WTC11 (cell line): ENCODE measurements around the gene SLC38A3. TPM values are rescaled to one million over a fixed set of nuclear protein-coding genes. Genes with fewer than 3 reads are reported as not detected.

ENCODE experiments used
- ATAC-seq: fragments of 200-7000 bp; cut with Tn5 transposase; 2 replicates; pipeline ENCODE4 v1.10.0; 2021; ENCODE audit warnings: mild to moderate bottlenecking, moderate library complexity
- CTCF ChIA-PET: fragments of 300-600 bp; sonication (Branson Sonifier 250); formaldehyde crosslinking; loops from one replicate; lab custom pipeline; 2021; ENCODE audit warnings: antibody characterized with exemption; lab: Charles Lee
- POLR2A ChIA-PET: fragments of 350-600 bp; sonication (Branson Sonifier 250); formaldehyde crosslinking; loops from one replicate; lab custom pipeline; 2021; ENCODE audit warnings: antibody characterized with exemption; lab: Charles Lee
- DNase-seq: peaks from one replicate; pipeline ENCODE4 v3.0.0; 2021; ENCODE audit warnings: low spot score
- H3K27ac Mint-ChIP-seq: 2 replicates; pipeline ENCODE4 v1.8.0; 2021; ENCODE audit warnings: mixed read lengths
- H3K27me3 Mint-ChIP-seq: 2 replicates; pipeline ENCODE4 v1.8.0; 2021; ENCODE audit warnings: low read depth, mild to moderate bottlenecking, moderate library complexity, mixed read lengths
- H3K36me3 Mint-ChIP-seq: 2 replicates; pipeline ENCODE4 v1.8.0; 2021; ENCODE audit warnings: mixed read lengths
- H3K4me1 Mint-ChIP-seq: 2 replicates; pipeline ENCODE4 v1.8.0; 2022; ENCODE audit warnings: mixed read lengths
- H3K4me3 Mint-ChIP-seq: 2 replicates; pipeline ENCODE4 v1.8.0; 2021; ENCODE audit warnings: mild to moderate bottlenecking, moderate library complexity, mixed read lengths
- H3K9me3 Mint-ChIP-seq: 2 replicates; pipeline ENCODE4 v1.8.0; 2021; ENCODE audit warnings: mixed read lengths
- ATF6 ChIP-seq: sonication (generic); formaldehyde crosslinking; IDR thresholded peaks from 2 replicates; pipeline ENCODE4 v1.8.1; 2023; ENCODE audit warnings: mild to moderate bottlenecking, missing genetic modification reagents
- CREB1 ChIP-seq: sonication (generic); formaldehyde crosslinking; IDR thresholded peaks from 2 replicates; pipeline ENCODE4 v1.8.0; 2023; ENCODE audit warnings: mild to moderate bottlenecking, missing genetic modification reagents
- CREM ChIP-seq: sonication (generic); formaldehyde crosslinking; IDR thresholded peaks from 2 replicates; pipeline ENCODE4 v1.8.1; 2022; ENCODE audit warnings: mild to moderate bottlenecking, missing genetic modification reagents, moderate library complexity
- CTCF ChIP-seq: fragments of 200-600 bp; IDR thresholded peaks from 2 replicates; pipeline ENCODE4 v1.8.0; 2022; ENCODE audit warnings: antibody characterized with exemption
- ELF4 ChIP-seq: sonication (generic); formaldehyde crosslinking; IDR thresholded peaks from 2 replicates; pipeline ENCODE4 v1.8.1; 2022; ENCODE audit warnings: low read depth, mild to moderate bottlenecking, moderate library complexity, missing genetic modification reagents
- EMX1 ChIP-seq: fragments of 250-450 bp; sonication (Bioruptor Pico); IDR thresholded peaks from 2 replicates; pipeline ENCODE4 v1.8.0; 2021; ENCODE audit warnings: mild to moderate bottlenecking
- ETV6 ChIP-seq: sonication (generic); formaldehyde crosslinking; IDR thresholded peaks from 2 replicates; pipeline ENCODE4 v1.8.1; 2022; ENCODE audit warnings: mild to moderate bottlenecking, missing genetic modification reagents
- FOXP4 ChIP-seq: sonication (generic); formaldehyde crosslinking; IDR thresholded peaks from 2 replicates; pipeline ENCODE4 v1.8.0; 2022; ENCODE audit warnings: mild to moderate bottlenecking, missing genetic modification reagents
- IRF2 ChIP-seq: sonication (generic); formaldehyde crosslinking; IDR thresholded peaks from 2 replicates; pipeline ENCODE4 v1.8.0; 2022; ENCODE audit warnings: low read depth, missing genetic modification reagents, borderline replicate concordance
- MLX ChIP-seq: sonication (generic); formaldehyde crosslinking; IDR thresholded peaks from 2 replicates; pipeline ENCODE4 v1.8.1; 2023; ENCODE audit warnings: mild to moderate bottlenecking, missing genetic modification reagents, moderate library complexity
- MXD4 ChIP-seq: fragments of 250-450 bp; sonication (Bioruptor Pico); IDR thresholded peaks from 2 replicates; pipeline ENCODE4 v1.8.0; 2021; ENCODE audit warnings: mild to moderate bottlenecking, moderate library complexity, borderline replicate concordance
- NFATC4 ChIP-seq: fragments of 250-450 bp; sonication (Bioruptor Pico); IDR thresholded peaks from 2 replicates; pipeline ENCODE4 v1.9.0; 2021; ENCODE audit warnings: mild to moderate bottlenecking
- SMAD3 ChIP-seq: sonication (generic); formaldehyde crosslinking; IDR thresholded peaks from 2 replicates; pipeline ENCODE4 v1.8.0; 2022; ENCODE audit warnings: missing genetic modification reagents, mild to moderate bottlenecking, borderline replicate concordance
- TCF7 ChIP-seq: sonication (generic); formaldehyde crosslinking; IDR thresholded peaks from 2 replicates; pipeline ENCODE4 v1.8.0; 2022; ENCODE audit warnings: mild to moderate bottlenecking, low read depth, missing genetic modification reagents, moderate library complexity
- USF2 ChIP-seq: sonication (generic); formaldehyde crosslinking; IDR thresholded peaks from 2 replicates; pipeline ENCODE4 v1.8.1; 2023; ENCODE audit warnings: mild to moderate bottlenecking, missing genetic modification reagents, moderate library complexity
- ZNF121 ChIP-seq: sonication (generic); formaldehyde crosslinking; IDR thresholded peaks from 2 replicates; pipeline ENCODE4 v1.8.0; 2023; ENCODE audit warnings: missing genetic modification reagents
- ZNF219 ChIP-seq: sonication (generic); formaldehyde crosslinking; IDR thresholded peaks from 2 replicates; pipeline ENCODE4 v1.8.0; 2023; ENCODE audit warnings: missing genetic modification reagents, mild to moderate bottlenecking, borderline replicate concordance
- ZNF263 ChIP-seq: sonication (generic); formaldehyde crosslinking; IDR thresholded peaks from 2 replicates; pipeline ENCODE4 v1.8.1; 2022; ENCODE audit warnings: low read depth, mild to moderate bottlenecking, moderate library complexity, missing genetic modification reagents
- total RNA-seq: library from RNA; stranded (reverse); gene quantifications from 3 replicates; pipeline ENCODE4 v1.2.3, GENCODE V29; 2021
- TF ChIP-seq, protein P1 (sequence below): sonication (generic); formaldehyde crosslinking; conservative IDR thresholded peaks from 2 replicates; pipeline ENCODE4 v1.8.1; 2023; ENCODE audit warnings: mild to moderate bottlenecking, low read depth, missing genetic modification reagents, moderate library complexity
- TF ChIP-seq, protein P2 (sequence below): fragments of 250-450 bp; sonication (Bioruptor Pico); IDR thresholded peaks from 2 replicates; pipeline ENCODE4 v1.8.0; 2021; ENCODE audit warnings: mild to moderate bottlenecking

SLC38A3 gene
- total RNA-seq, 1 experiment from 2014 or later, result 0.90 TPM

DNA sequence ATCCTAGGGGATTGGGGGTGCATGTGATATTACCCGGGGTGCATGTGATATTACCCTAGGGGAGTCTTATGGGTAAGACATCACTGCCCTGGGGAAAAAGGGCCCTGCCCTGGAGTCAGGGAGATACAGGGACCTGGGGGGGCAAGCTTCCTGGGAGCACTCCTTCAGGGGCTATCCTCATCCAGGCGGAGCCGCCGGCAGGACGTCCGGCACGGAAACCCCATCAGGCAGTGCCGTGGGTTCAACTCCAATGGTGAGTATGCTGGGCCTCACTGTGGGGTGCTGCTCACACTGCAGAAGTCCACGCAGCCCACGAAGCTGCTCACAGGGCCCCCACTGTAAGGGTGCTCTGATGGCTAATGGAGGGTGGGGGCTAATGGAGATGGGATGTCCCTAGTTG, 19.0 kb upstream of the SLC38A3 start:
- no peaks in the 10 kb centered on the region for H3K27me3 Mint-ChIP-seq
- TF ChIP-seq IRF2 (no peak), ATF6 (CRISPR knock-in tag) (no peak), MXD4 (no peak), CREM (CRISPR knock-in tag) (no peak), CREB1 (no peak), EMX1 (CRISPR knock-in tag) (no peak), FOXP4 (CRISPR knock-in tag) (no peak), MLX (CRISPR knock-in tag) (no peak)
- no peaks in the 10 kb centered on the region for H3K4me1 Mint-ChIP-seq
- ATAC-seq (no peak), DNase-seq (no peak)
- CTCF ChIA-PET, result interaction anchor here (3.9 kb wide), 1 partner anchor 65 kb away, joined by 57 read pairs; no protein-coding TSS in a partner anchor
- peaks cover 27% of the 10 kb centered on the region for H3K36me3 Mint-ChIP-seq
- no peak overlapping the region for H3K27ac Mint-ChIP-seq
- H3K4me3 Mint-ChIP-seq, result no peak overlapping the region
- POLR2A ChIA-PET, result no interaction called here
- H3K9me3 Mint-ChIP-seq, result no peaks in the 10 kb centered on the region

GRCh38 chr3:50187750-50188149, 17.3 kb upstream of the SLC38A3 start:
- DNase-seq, result no peak
- no peak for ATAC-seq
- POLR2A ChIA-PET, result no interaction called here
- H3K27me3 Mint-ChIP-seq, result peaks cover 1% of the 10 kb centered on the region; the same call in 1 of the 2 replicates
- peaks cover 15% of the 10 kb centered on the region for H3K36me3 Mint-ChIP-seq
- H3K9me3 Mint-ChIP-seq, result no peaks in the 10 kb centered on the region
- CTCF ChIA-PET, result interaction anchor here (1.0 to 3.9 kb wide), 14 partner anchors 9 to 73 kb away, joined by 3 to 57 read pairs (median 5); no protein-coding TSS in a partner anchor
- no peak overlapping the region for H3K27ac Mint-ChIP-seq
- H3K4me3 Mint-ChIP-seq, result no peak overlapping the region
- TF ChIP-seq CTCF (no peak), SMAD3 (CRISPR knock-in tag) (no peak), ZNF263 (CRISPR knock-in tag) (no peak), ZNF121 (CRISPR knock-in tag) (no peak), USF2 (CRISPR knock-in tag) (no peak), ZNF219 (no peak), ELF4 (CRISPR knock-in tag) (no peak), ATF6 (CRISPR knock-in tag) (no peak), ETV6 (CRISPR knock-in tag) (no peak), NFATC4 (no peak), TCF7 (no peak)
- TF ChIP-seq, protein P1, sequence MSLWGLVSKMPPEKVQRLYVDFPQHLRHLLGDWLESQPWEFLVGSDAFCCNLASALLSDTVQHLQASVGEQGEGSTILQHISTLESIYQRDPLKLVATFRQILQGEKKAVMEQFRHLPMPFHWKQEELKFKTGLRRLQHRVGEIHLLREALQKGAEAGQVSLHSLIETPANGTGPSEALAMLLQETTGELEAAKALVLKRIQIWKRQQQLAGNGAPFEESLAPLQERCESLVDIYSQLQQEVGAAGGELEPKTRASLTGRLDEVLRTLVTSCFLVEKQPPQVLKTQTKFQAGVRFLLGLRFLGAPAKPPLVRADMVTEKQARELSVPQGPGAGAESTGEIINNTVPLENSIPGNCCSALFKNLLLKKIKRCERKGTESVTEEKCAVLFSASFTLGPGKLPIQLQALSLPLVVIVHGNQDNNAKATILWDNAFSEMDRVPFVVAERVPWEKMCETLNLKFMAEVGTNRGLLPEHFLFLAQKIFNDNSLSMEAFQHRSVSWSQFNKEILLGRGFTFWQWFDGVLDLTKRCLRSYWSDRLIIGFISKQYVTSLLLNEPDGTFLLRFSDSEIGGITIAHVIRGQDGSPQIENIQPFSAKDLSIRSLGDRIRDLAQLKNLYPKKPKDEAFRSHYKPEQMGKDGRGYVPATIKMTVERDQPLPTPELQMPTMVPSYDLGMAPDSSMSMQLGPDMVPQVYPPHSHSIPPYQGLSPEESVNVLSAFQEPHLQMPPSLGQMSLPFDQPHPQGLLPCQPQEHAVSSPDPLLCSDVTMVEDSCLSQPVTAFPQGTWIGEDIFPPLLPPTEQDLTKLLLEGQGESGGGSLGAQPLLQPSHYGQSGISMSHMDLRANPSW (CRISPR knock-in tag), result no peak
- TF ChIP-seq, protein P2, sequence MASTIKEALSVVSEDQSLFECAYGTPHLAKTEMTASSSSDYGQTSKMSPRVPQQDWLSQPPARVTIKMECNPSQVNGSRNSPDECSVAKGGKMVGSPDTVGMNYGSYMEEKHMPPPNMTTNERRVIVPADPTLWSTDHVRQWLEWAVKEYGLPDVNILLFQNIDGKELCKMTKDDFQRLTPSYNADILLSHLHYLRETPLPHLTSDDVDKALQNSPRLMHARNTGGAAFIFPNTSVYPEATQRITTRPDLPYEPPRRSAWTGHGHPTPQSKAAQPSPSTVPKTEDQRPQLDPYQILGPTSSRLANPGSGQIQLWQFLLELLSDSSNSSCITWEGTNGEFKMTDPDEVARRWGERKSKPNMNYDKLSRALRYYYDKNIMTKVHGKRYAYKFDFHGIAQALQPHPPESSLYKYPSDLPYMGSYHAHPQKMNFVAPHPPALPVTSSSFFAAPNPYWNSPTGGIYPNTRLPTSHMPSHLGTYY, result no peak
- H3K4me1 Mint-ChIP-seq, result no peaks in the 10 kb centered on the region
